IPS-18c (cell line): ENCODE data around the gene CRB1.

Source experiments
- H3K4me3 ChIP-seq: 2 replicates; pipeline ENCODE4 v1.7.0; 2013; ENCODE audit warnings: low read depth, mild to moderate bottlenecking, low read length, moderate library complexity; ENCODE audit not compliant: insufficient read depth
- H3K9me3 ChIP-seq: one replicate; pipeline ENCODE4 v1.6.1; 2013; ENCODE audit warnings: mild to moderate bottlenecking, low read length, moderate library complexity; ENCODE audit not compliant: control insufficient read depth, insufficient read depth

The CRB1 gene

GRCh38 chr1:197330213-197330612 lies 62.2 kb downstream of the CRB1 start:
- H3K9me3 ChIP-seq: no peaks in the 10 kb centered on the region
- no peak overlapping the region for H3K4me3 ChIP-seq

GRCh38 chr1:197331565-197331964 lies 63.5 kb downstream of the CRB1 start:
- no peaks in the 10 kb centered on the region for H3K9me3 ChIP-seq
- H3K4me3 ChIP-seq: no peak overlapping the region

GRCh38 chr1:197333041-197333440 lies 65.0 kb downstream of the CRB1 start:
- no peaks in the 10 kb centered on the region for H3K9me3 ChIP-seq
- no peak overlapping the region for H3K4me3 ChIP-seq

GRCh38 chr1:197336571-197336970 lies 68.5 kb downstream of the CRB1 start:
- H3K4me3 ChIP-seq: no peak overlapping the region
- H3K9me3 ChIP-seq: no peaks in the 10 kb centered on the region

- Histone ChIP-seq H3K4me3 (no peak overlapping the region), H3K9me3 (no peaks in the 10 kb centered on the region)
Measured at GRCh38 chr1:197339106-197340060, 71.3 kb downstream of the CRB1 start.

- no peaks in the 10 kb centered on the region for H3K9me3 ChIP-seq
Measured at GRCh38 chr1:197341626-197342025, 73.6 kb downstream of the CRB1 start.

GRCh38 chr1:197342044-197342565 lies 74.1 kb downstream of the CRB1 start:
- H3K9me3 ChIP-seq: no peaks in the 10 kb centered on the region
- no peak overlapping the region for H3K4me3 ChIP-seq

More at GRCh38 chr1:197341626-197342025, 73.6 kb downstream of the CRB1 start:
- H3K4me3 ChIP-seq: no peak overlapping the region

GRCh38 chr1:197342669-197343068 lies 74.6 kb downstream of the CRB1 start:
- Histone ChIP-seq H3K9me3 (no peaks in the 10 kb centered on the region), H3K4me3 (no peak overlapping the region)

GRCh38 chr1:197343663-197344273 lies 75.7 kb downstream of the CRB1 start:
- Histone ChIP-seq H3K9me3 (no peaks in the 10 kb centered on the region), H3K4me3 (no peak overlapping the region)

GRCh38 chr1:197351821-197352440 lies 83.9 kb downstream of the CRB1 start:
- no peaks in the 10 kb centered on the region for H3K9me3 ChIP-seq
- no peak overlapping the region for H3K4me3 ChIP-seq

- no peak overlapping the region for H3K4me3 ChIP-seq
- no peaks in the 10 kb centered on the region for H3K9me3 ChIP-seq
Measured at GRCh38 chr1:197355248-197355995, 87.4 kb downstream of the CRB1 start.

GRCh38 chr1:197356723-197357533 lies 88.9 kb downstream of the CRB1 start:
- no peaks in the 10 kb centered on the region for H3K9me3 ChIP-seq
- H3K4me3 ChIP-seq: no peak overlapping the region

GRCh38 chr1:197358959-197359358 lies 90.9 kb downstream of the CRB1 start:
- Histone ChIP-seq H3K9me3 (no peaks in the 10 kb centered on the region), H3K4me3 (no peak overlapping the region)

- Histone ChIP-seq H3K9me3 (no peaks in the 10 kb centered on the region), H3K4me3 (no peak overlapping the region)
Measured at GRCh38 chr1:197360068-197360467, 92.0 kb downstream of the CRB1 start.

- Histone ChIP-seq H3K9me3 (no peaks in the 10 kb centered on the region), H3K4me3 (no peak overlapping the region)
Measured at GRCh38 chr1:197362871-197363270, 94.8 kb downstream of the CRB1 start.

GRCh38 chr1:197363855-197364254 lies 95.8 kb downstream of the CRB1 start:
- no peaks in the 10 kb centered on the region for H3K9me3 ChIP-seq
- H3K4me3 ChIP-seq: no peak overlapping the region
